Type B pancreatic cell (in vitro differentiated cells): Measurements from ENCODE around the gene PEF1. TPM values are rescaled to one million over a fixed set of nuclear protein-coding genes. Genes with fewer than 3 reads are reported as not detected.

Experiments used
- DNase-seq: peaks from one replicate; pipeline ENCODE4 v3.0.0; 2021; ENCODE audit warnings: mixed read lengths; ENCODE audit not compliant: unreplicated experiment; ENCODE audit errors: extremely low spot score
- H3K27ac Mint-ChIP-seq: 2 replicates; pipeline ENCODE4 v1.8.0; 2021; ENCODE audit warnings: mild to moderate bottlenecking, mixed read lengths
- H3K27me3 Mint-ChIP-seq: 2 replicates; pipeline ENCODE4 v1.8.0; 2021; ENCODE audit warnings: mixed read lengths
- H3K36me3 Mint-ChIP-seq: 2 replicates; pipeline ENCODE4 v1.8.0; 2021; ENCODE audit warnings: mixed read lengths
- H3K4me1 Mint-ChIP-seq: one replicate; pipeline ENCODE4 v1.8.0; 2021; ENCODE audit warnings: mixed read lengths; ENCODE audit not compliant: unreplicated experiment
- H3K4me3 Mint-ChIP-seq: 2 replicates; pipeline ENCODE4 v1.8.0; 2021; ENCODE audit warnings: mild to moderate bottlenecking, mixed read lengths
- H3K9me3 Mint-ChIP-seq: 2 replicates; pipeline ENCODE4 v1.8.0; 2021; ENCODE audit warnings: mixed read lengths
- total RNA-seq: library from RNA; stranded (reverse); gene quantifications from 2 replicates; pipeline ENCODE4 v1.2.1, GENCODE V29; 2021; ENCODE audit warnings: low replicate concordance
- TF ChIP-seq, protein P1 (sequence below): fragments of 200-600 bp; sonication (generic); conservative IDR thresholded peaks from 2 replicates; pipeline ENCODE4 v1.5.0; 2021; ENCODE audit warnings: antibody characterized with exemption, mild to moderate bottlenecking

The PEF1 gene
- total RNA-seq, 1 donor from 2014 or later: 45.2 TPM

DNA sequence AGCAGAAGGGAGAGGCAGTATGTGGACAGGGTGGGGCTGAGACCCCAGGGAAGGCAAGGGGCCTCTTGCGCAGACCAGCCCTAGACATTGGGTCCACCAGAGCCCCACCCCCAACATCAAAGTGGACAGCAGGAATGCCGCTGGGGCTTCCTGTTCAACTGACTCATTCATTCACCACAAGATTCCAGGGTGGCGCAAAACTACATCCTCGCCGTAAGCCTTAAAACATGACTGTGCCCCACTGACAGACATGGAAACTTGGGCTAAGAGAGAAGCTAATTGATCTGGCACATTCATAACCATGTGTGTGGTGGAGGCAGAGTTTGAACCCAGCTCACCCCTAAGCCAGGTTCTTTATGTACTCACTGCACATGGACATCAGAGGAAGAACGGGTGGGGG is 45.2 kb upstream of the PEF1 start:
- H3K36me3 Mint-ChIP-seq: no peaks in the 10 kb centered on the region
- peaks cover 4% of the 10 kb centered on the region for H3K27me3 Mint-ChIP-seq
- H3K4me3 Mint-ChIP-seq: no peak overlapping the region
- DNase-seq: no peak
- no peaks in the 10 kb centered on the region for H3K9me3 Mint-ChIP-seq
- H3K27ac Mint-ChIP-seq: no peak overlapping the region
- TF ChIP-seq, protein P1, sequence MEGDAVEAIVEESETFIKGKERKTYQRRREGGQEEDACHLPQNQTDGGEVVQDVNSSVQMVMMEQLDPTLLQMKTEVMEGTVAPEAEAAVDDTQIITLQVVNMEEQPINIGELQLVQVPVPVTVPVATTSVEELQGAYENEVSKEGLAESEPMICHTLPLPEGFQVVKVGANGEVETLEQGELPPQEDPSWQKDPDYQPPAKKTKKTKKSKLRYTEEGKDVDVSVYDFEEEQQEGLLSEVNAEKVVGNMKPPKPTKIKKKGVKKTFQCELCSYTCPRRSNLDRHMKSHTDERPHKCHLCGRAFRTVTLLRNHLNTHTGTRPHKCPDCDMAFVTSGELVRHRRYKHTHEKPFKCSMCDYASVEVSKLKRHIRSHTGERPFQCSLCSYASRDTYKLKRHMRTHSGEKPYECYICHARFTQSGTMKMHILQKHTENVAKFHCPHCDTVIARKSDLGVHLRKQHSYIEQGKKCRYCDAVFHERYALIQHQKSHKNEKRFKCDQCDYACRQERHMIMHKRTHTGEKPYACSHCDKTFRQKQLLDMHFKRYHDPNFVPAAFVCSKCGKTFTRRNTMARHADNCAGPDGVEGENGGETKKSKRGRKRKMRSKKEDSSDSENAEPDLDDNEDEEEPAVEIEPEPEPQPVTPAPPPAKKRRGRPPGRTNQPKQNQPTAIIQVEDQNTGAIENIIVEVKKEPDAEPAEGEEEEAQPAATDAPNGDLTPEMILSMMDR: no peak
- H3K4me1 Mint-ChIP-seq: peaks cover 15% of the 10 kb centered on the region

DNA sequence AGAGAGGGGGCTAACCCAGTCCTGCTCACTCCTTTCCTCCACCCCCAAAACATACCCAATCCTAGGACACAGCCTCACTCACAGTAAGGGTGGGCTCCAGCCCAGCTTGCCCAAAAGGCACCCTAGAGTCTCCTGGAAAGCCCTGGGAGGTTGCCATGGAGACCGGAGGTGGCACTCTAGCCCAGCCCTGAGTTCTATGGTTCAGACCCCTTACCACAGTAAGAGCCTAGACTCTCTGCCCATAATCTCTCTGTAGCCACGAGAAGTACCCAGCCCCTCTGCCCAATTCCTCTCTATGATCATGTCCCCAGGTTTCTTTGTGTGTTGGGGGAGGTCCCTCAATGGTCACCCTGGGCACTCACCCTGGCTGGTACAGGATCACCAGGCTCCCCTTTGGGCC is 44.7 kb upstream of the PEF1 start:
- Mint-ChIP-seq H3K4me1 (peaks cover 11% of the 10 kb centered on the region), H3K27ac (no peak overlapping the region), H3K27me3 (peaks cover 4% of the 10 kb centered on the region), H3K9me3 (no peaks in the 10 kb centered on the region), H3K4me3 (no peak overlapping the region), H3K36me3 (no peaks in the 10 kb centered on the region)
- DNase-seq: no peak
- TF ChIP-seq, protein P1: no peak

DNA sequence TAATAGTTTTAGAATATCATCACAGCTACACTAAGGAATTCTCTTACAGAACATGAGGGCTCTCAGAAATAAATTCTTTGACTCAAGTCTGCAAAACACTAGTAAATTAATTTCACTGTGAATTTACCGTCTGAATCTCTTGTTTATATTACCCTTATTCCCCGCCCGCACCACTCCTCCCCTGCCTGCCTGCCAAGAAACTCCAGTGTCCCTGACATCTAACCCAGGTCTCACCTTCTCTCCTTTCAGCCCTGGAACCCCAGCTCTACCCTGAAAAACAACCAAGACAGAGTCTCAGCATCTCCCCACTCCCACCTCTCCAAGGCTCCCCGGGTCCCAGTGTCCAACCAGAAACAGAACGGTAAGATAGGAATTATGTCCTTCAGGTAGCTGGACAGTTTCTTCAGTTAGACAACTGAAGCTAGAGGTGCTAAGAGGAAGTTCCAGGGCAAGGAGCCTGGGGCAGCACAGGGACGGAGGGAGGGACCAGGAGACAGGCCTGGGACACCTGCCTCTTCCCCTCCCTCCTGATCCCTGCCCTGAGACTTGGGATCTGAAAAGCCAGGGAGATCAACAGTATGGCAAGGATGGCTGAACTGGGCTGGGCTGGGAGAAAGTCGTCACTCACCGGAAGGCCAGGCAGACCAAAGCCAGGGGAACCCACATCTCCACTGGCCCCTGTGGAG is 43.7 kb upstream of the PEF1 start:
- TF ChIP-seq, protein P1: no peak
- Mint-ChIP-seq H3K27ac (peak overlapping the region; percentile 61), H3K36me3 (no peaks in the 10 kb centered on the region), H3K4me3 (no peak overlapping the region), H3K4me1 (peaks cover 4% of the 10 kb centered on the region), H3K9me3 (no peaks in the 10 kb centered on the region), H3K27me3 (peaks cover 4% of the 10 kb centered on the region)
- no peak for DNase-seq

DNA sequence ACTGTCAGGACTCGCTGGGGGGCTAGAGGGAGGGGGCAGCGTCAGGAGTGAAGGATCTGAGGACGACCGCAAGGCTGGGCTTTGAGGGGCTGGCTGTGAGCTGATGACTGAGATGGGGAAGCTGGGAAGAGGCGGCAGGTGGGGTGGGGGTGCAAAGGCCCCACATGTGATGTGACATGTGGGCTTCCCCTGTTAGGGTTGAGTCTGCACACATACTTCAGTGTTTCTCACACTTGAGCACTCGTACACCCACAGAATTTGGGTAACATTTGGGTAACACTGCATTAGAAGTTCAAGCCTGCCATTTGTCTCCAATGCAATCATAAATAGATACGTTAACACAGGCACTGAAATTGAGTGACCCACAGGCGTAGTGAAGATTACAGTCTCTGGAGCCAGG is 42.9 kb upstream of the PEF1 start:
- DNase-seq: no peak
- H3K4me3 Mint-ChIP-seq: no peak overlapping the region
- peaks cover 4% of the 10 kb centered on the region for H3K27me3 Mint-ChIP-seq
- H3K27ac Mint-ChIP-seq: no peak overlapping the region
- no peaks in the 10 kb centered on the region for H3K36me3 Mint-ChIP-seq
- TF ChIP-seq, protein P1: no peak
- peaks cover 4% of the 10 kb centered on the region for H3K4me1 Mint-ChIP-seq
- no peaks in the 10 kb centered on the region for H3K9me3 Mint-ChIP-seq

DNA sequence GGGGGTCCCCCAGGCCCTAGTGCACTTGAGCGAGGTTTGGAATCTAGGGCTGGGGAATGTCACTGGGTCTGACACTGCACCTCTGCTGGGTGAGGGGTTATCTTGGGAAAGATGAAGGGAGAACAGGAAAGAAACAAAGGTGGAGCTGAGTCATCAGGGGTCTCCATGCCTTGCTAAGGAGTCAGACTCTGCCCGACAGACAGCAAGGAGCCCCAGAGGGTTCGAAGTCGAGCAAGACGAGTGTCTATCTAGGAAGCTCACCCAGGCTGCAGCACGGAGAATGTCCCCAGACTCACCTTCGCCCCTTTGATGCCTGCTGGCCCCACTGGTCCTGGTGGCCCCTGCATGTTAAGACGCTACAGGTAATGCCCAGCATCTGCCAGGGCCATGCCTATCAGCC is 41.1 kb upstream of the PEF1 start:
- TF ChIP-seq, protein P1: no peak
- Mint-ChIP-seq H3K4me3 (no peak overlapping the region), H3K9me3 (no peaks in the 10 kb centered on the region), H3K27me3 (peaks cover 4% of the 10 kb centered on the region), H3K4me1 (peaks cover 4% of the 10 kb centered on the region), H3K27ac (no peak overlapping the region), H3K36me3 (no peaks in the 10 kb centered on the region)
- no peak for DNase-seq

DNA sequence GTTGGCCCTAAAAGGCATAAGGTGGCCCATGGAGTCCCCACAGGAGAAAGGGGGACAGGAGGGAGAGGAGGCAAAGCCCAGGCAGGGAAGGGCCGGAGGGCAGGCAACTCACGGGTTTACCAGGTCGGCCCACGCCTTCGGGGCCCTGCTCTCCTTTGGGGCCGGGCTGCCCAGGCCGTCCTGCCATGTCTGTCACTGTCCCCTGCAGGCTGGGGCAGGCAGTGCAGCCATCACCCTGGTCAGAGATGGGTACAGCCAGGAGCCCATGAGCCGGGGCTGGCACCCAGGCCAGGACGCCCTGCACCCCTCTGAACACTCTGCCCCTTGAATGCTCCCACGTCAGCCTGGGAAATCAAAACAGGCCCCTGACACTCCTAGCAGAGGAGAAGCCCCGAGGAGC is 39.3 kb upstream of the PEF1 start:
- Mint-ChIP-seq H3K9me3 (no peaks in the 10 kb centered on the region), H3K27ac (no peak overlapping the region), H3K27me3 (peaks cover 4% of the 10 kb centered on the region), H3K4me3 (no peak overlapping the region), H3K36me3 (no peaks in the 10 kb centered on the region), H3K4me1 (peaks cover 4% of the 10 kb centered on the region)
- TF ChIP-seq, protein P1: peak; percentile 62
- no peak for DNase-seq
